Stomach (tissue), 4 donors: ENCODE data around the gene TAAR2.

Source experiments
- CTCF ChIP-seq, 7 experiments: fragments of 450-650 bp in 4 of 7; fragments of 200-600 bp in 3 of 7; sonication (generic) in 3 of 7; IDR thresholded peaks; one replicate each; pipeline ENCODE4 v1.5.1; 2016 to 2019; ENCODE audit warnings: antibody characterized with exemption in 7 of 7, control low read depth in 2 of 7, mild to moderate bottlenecking in 1 of 7
- EP300 ChIP-seq: sonication (generic); formaldehyde crosslinking; IDR thresholded peaks from one replicate; pipeline ENCODE4 v1.6.1; 2017; ENCODE audit warnings: antibody characterized with exemption
- POLR2A ChIP-seq, 4 donors: fragments of 450-650 bp; IDR thresholded peaks; one replicate each; pipeline ENCODE4 v1.6.1; 2016; ENCODE audit warnings: antibody characterized with exemption in 4 of 4, control low read depth in 2 of 4, mild to moderate bottlenecking in 1 of 4, moderate library complexity in 1 of 4
- POLR2AphosphoS5 ChIP-seq, 3 donors: sonication (generic); formaldehyde crosslinking; IDR thresholded peaks; one replicate each; pipeline ENCODE4 v1.6.1; 2016; ENCODE audit warnings: antibody characterized with exemption in 3 of 3

- TF ChIP-seq CTCF (IDR thresholded peaks at IDR 0.05) (no peak), EP300 (no peak), POLR2A (IDR thresholded peaks at IDR 0.05) (no peak), POLR2AphosphoS5 (IDR thresholded peaks at IDR 0.05) (no peak)
Observed at GRCh38 chr6:132659082-132659481, 35.0 kb upstream of the TAAR2 start, which contains the start of gene TAAR1.
